ENCODE results near the gene NFIC. TPM values are rescaled to one million over a fixed set of nuclear protein-coding genes. Genes with fewer than 3 reads are reported as not detected.

The NFIC gene
- total and polyA plus RNA-seq, 10 of the 15 experiments (the other 5 are each of a cell fraction or from before 2014, with no cell fraction given) = 0.71 to 53.5 (median 10.2) TPM

DNA sequence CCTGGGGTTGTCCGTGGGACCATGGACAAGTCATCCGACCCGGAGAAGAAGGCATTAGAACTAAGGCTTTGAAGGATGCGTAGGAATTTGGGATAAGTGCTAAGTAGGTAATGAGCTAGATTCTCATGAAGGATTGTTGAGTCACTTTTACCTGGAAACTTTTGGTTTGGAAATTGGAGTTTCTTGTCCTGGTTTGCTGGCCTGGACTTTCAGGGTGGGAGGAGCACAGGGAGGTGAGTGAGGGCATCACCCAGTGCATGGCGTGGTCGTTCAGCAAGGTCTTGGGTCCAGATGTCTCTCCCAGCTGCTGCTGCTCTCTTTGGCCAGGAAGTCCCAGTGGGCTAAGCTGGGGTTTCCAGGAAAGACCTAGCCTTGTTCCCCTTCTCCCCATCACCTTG is 7.6 kb downstream of the NFIC start (continued):
- no peak for TF ChIP-seq E4F1 (IDR thresholded peaks at IDR 0.05; ENCODE audit: borderline replicate concordance, partially characterized antibody)
- TF ChIP-seq IKZF2 (IDR thresholded peaks at IDR 0.05) = no peak
- TF ChIP-seq FOS (IDR thresholded peaks at IDR 0.05; ENCODE audit: borderline replicate concordance, extremely low read depth, insufficient read length) = no peak
- no peak for TF ChIP-seq RUNX3 (IDR thresholded peaks at IDR 0.05; ENCODE audit: low read length)

GRCh38 chr19:3374369-3375112 is 8.2 kb downstream of the NFIC start:
- H4K20me1 ChIP-seq (ENCODE audit: control insufficient read depth, insufficient read depth) = no peaks in the 10 kb centered on the region
- ChIA-PET RAD21 (ENCODE audit: unreplicated experiment) (interaction anchor here (1.0 to 1.4 kb wide), 2 partner anchors 55 to 57 kb away, joined by 3 read pairs; no protein-coding TSS in a partner anchor), POLR2A (no interaction called here), SMC1A (ENCODE audit: uncharacterized antibody, unreplicated experiment) (no interaction called here), CTCF (interaction anchor here (1.5 to 1.6 kb wide), 2 partner anchors 55 kb away, joined by 3 to 4 read pairs; no protein-coding TSS in a partner anchor)
- H3K27me3 ChIP-seq (replicated peaks in 1 of 2; ENCODE audit: control insufficient read depth in 2 of 2, insufficient read depth in 2 of 2, low read length in 1 of 2) = no peaks in the 10 kb centered on the region
- BruUV-seq (replicated peaks) = no TSS peak
- H3K9ac ChIP-seq (ENCODE audit: control insufficient read depth, insufficient read depth, low read length) = no peak overlapping the region
- no peaks in the 10 kb centered on the region for H3K9me3 ChIP-seq (replicated peaks; ENCODE audit: control insufficient read depth, insufficient read depth, low read length)
- no peak overlapping the region for H2AFZ ChIP-seq (ENCODE audit: control insufficient read depth, low read depth, low read length)
- 27% methylated on average over 9 of the region's 10 CpGs for WGBS (ENCODE audit: insufficient coverage, insufficient replicate concordance, low lambda C conversion rate, missing lambda C conversion rate)
- H3K4me2 ChIP-seq (ENCODE audit: control insufficient read depth, insufficient read depth) = 0 out of 2 replicates have a peak overlapping the region, but pooled peaks have one; percentile 15
- DNase-seq (ENCODE audit: low read depth, low spot score) (no peak), ATAC-seq (no peak), FAIRE-seq (no peak)
- no peak overlapping the region for H3K27ac ChIP-seq (ENCODE audit: control insufficient read depth, insufficient read depth)
- peaks cover 22% of the 10 kb centered on the region for H3K4me1 ChIP-seq (ENCODE audit: control insufficient read depth, insufficient read depth, low read length)
- TF ChIP-seq MEF2B (IDR thresholded peaks at IDR 0.05; ENCODE audit: partially characterized antibody, poor library complexity, severe bottlenecking) (peak; percentile 64), NR2F1 (conservative IDR thresholded peaks at IDR 0.05) (0 out of 2 replicates have a peak, but pooled peaks have one; percentile 17), PKNOX1 (IDR thresholded peaks at IDR 0.05) (0 out of 2 replicates have a peak, but pooled peaks have one; percentile 10), EZH2 (IDR thresholded peaks at IDR 0.05; ENCODE audit: borderline replicate concordance, control insufficient read depth, low read depth, low read length) (no peak), SMARCA5 (IDR thresholded peaks at IDR 0.05) (peak; percentile 78; the same call in 1 of the 2 replicates)
- no peak overlapping the region for H3K4me3 ChIP-seq
- in situ Hi-C loops (cut with MboI) (loop anchor here (25.0 kb wide), 1 partner anchor 1512 kb away; the partner anchor contains the start of gene KLF16), intact Hi-C loops (cut with micrococcal nuclease; ENCODE audit: unreplicated experiment) (no loop called here)
- H3K36me3 ChIP-seq (ENCODE audit: control insufficient read depth in 2 of 2, insufficient read depth in 2 of 2, low read length in 1 of 2) = peaks cover 0 to 3% of the 10 kb centered on the region in 2 experiments; a peak in 3 of 4 replicates
- H3K79me2 ChIP-seq (ENCODE audit: control insufficient read depth, insufficient read depth, low read length) = peaks cover 68% of the 10 kb centered on the region
